Osteoblast (primary cell): ENCODE measurements around the gene OR51E1. TPM values are rescaled to one million over a fixed set of nuclear protein-coding genes. Genes with fewer than 3 reads are reported as not detected.

Source experiments
- DNase-seq: peaks from one replicate; pipeline ENCODE4 v3.0.0; 2011; ENCODE audit warnings: low spot score, mixed read lengths; ENCODE audit not compliant: insufficient read length; ENCODE audit errors: missing footprints
- H2AFZ ChIP-seq: 2 replicates; pipeline ENCODE4 v1.6.0; 2011; ENCODE audit warnings: mild to moderate bottlenecking, low read length
- H3K27ac ChIP-seq: 2 replicates; pipeline ENCODE4 v1.5.1; 2011; ENCODE audit warnings: mild to moderate bottlenecking, low read depth, low read length, moderate library complexity
- H3K27me3 ChIP-seq: 2 replicates; pipeline ENCODE4 v1.6.0; 2012; ENCODE audit warnings: mild to moderate bottlenecking, control low read depth, inconsistent platforms, low read length, moderate library complexity; ENCODE audit not compliant: insufficient read depth
- H3K36me3 ChIP-seq: 2 replicates; pipeline ENCODE4 v1.5.1; 2011; ENCODE audit warnings: mild to moderate bottlenecking, low read length, control low read depth, moderate library complexity; ENCODE audit not compliant: insufficient read depth
- H3K4me1 ChIP-seq: 2 replicates; pipeline ENCODE4 v1.5.1; 2011; ENCODE audit warnings: mild to moderate bottlenecking, low read length, control low read depth, moderate library complexity; ENCODE audit not compliant: insufficient read depth
- H3K4me2 ChIP-seq: 2 replicates; pipeline ENCODE4 v1.6.0; 2011; ENCODE audit warnings: mild to moderate bottlenecking, low read length; ENCODE audit not compliant: insufficient read depth
- H3K4me3 ChIP-seq: fragments of 200-600 bp; sonication (generic); 3 replicates; pipeline ENCODE4 v1.5.1; 2012; ENCODE audit warnings: mild to moderate bottlenecking, low read length, inconsistent platforms; ENCODE audit not compliant: insufficient read depth
- H3K79me2 ChIP-seq: 2 replicates; pipeline ENCODE4 v1.6.0; 2012; ENCODE audit warnings: mild to moderate bottlenecking, low read length, control low read depth, inconsistent platforms; ENCODE audit not compliant: insufficient read depth
- H3K9me3 ChIP-seq: 2 replicates; pipeline ENCODE4 v1.5.1; 2011; ENCODE audit warnings: low read depth, low read length, control low read depth
- H4K20me1 ChIP-seq: 2 replicates; pipeline ENCODE4 v1.6.0; 2012; ENCODE audit warnings: mild to moderate bottlenecking, low read length, control low read depth; ENCODE audit not compliant: insufficient read depth
- total RNA-seq: library from RNA; depleted of rRNA; stranded (reverse); fragments of >200 nt; gene quantifications from 2 replicates; pipeline ENCODE4 v1.2.3, GENCODE V29; 2012
- TF ChIP-seq, protein P1 (sequence below): IDR thresholded peaks from 2 replicates; pipeline ENCODE4 v1.5.1; 2011; ENCODE audit warnings: mild to moderate bottlenecking, low read depth, low read length, moderate library complexity; ENCODE audit errors: extremely low read depth

Gene OR51E1
- total RNA-seq, 1 donor, result not detected

DNA sequence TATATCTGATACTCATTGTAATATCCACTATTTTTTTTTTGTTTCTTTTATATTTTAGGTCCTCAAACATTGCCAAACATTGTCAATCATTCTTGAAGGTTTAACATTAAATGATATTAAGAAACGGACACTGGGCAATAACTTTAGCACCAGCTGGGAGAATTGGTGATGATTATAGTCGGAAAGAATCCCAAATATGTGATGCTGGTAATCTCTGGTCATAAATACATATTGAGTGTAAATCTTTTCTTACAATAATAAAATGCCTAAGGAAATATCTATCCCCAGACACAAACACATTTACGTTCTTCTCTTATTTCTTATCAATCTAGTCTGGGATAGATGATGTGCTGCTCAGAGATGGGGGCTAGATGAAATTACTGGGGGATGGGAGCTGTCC, 28.7 kb downstream of the OR51E1 start:
- H3K9me3 ChIP-seq, result no peaks in the 10 kb centered on the region
- H4K20me1 ChIP-seq, result no peaks in the 10 kb centered on the region
- H3K4me1 ChIP-seq, result no peaks in the 10 kb centered on the region
- H3K27me3 ChIP-seq, result no peaks in the 10 kb centered on the region
- no peak for DNase-seq
- no peak overlapping the region for H3K4me3 ChIP-seq
- H3K36me3 ChIP-seq, result no peaks in the 10 kb centered on the region
- TF ChIP-seq, protein P1, sequence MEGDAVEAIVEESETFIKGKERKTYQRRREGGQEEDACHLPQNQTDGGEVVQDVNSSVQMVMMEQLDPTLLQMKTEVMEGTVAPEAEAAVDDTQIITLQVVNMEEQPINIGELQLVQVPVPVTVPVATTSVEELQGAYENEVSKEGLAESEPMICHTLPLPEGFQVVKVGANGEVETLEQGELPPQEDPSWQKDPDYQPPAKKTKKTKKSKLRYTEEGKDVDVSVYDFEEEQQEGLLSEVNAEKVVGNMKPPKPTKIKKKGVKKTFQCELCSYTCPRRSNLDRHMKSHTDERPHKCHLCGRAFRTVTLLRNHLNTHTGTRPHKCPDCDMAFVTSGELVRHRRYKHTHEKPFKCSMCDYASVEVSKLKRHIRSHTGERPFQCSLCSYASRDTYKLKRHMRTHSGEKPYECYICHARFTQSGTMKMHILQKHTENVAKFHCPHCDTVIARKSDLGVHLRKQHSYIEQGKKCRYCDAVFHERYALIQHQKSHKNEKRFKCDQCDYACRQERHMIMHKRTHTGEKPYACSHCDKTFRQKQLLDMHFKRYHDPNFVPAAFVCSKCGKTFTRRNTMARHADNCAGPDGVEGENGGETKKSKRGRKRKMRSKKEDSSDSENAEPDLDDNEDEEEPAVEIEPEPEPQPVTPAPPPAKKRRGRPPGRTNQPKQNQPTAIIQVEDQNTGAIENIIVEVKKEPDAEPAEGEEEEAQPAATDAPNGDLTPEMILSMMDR, result no peak
- no peak overlapping the region for H3K27ac ChIP-seq
- H3K79me2 ChIP-seq, result no peaks in the 10 kb centered on the region
- H2AFZ ChIP-seq, result no peak overlapping the region
- H3K4me2 ChIP-seq, result no peak overlapping the region

DNA sequence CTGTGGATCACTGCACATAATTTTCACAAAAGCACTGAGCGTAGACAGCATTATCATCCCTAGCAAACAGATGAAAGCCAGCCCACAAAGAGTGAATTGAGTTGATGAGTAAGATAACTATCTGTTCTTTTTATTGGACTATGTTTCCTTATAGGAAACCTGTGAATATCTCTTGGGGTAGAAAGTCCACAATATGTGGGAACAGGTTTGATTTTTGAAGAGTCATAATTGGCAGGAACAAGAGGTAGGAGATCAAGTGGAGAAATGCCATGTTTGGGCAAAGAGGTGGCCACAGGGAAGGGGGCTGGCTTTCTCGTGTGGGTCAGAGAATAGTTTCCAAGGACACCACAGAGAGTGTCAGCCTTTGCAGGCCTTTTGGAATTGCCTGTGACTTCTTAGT, 30.0 kb downstream of the OR51E1 start:
- Histone ChIP-seq H3K4me2 (no peak overlapping the region), H3K4me3 (no peak overlapping the region), H3K36me3 (no peaks in the 10 kb centered on the region), H3K4me1 (no peaks in the 10 kb centered on the region), H3K27me3 (no peaks in the 10 kb centered on the region), H3K79me2 (no peaks in the 10 kb centered on the region), H2AFZ (no peak overlapping the region), H3K27ac (no peak overlapping the region), H3K9me3 (no peaks in the 10 kb centered on the region), H4K20me1 (no peaks in the 10 kb centered on the region)
- no peak for DNase-seq
- TF ChIP-seq, protein P1, result no peak

DNA sequence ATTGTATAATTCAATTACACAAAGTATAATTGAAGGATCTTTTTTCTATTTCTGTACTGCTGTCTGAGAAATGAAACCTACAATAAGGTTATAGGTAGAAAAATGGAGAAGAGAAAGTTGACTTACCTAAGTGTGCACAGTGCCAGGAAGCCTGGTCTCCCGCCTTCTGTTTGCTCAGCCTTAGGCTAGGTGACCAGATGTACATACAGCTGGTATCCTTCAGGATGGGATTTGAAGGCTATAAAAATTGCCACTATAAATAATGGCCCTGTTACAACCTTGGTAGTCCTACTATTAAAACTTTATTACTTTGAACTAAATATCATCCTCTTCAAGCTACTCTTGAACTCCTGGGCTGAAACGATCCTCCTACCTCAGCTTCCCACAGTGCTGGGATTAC, 34.2 kb downstream of the OR51E1 start:
- no peaks in the 10 kb centered on the region for H4K20me1 ChIP-seq
- no peaks in the 10 kb centered on the region for H3K36me3 ChIP-seq
- H2AFZ ChIP-seq, result no peak overlapping the region
- H3K4me3 ChIP-seq, result no peak overlapping the region
- no peak overlapping the region for H3K27ac ChIP-seq
- DNase-seq, result no peak
- H3K4me2 ChIP-seq, result no peak overlapping the region
- H3K9me3 ChIP-seq, result no peaks in the 10 kb centered on the region
- H3K79me2 ChIP-seq, result no peaks in the 10 kb centered on the region
- no peaks in the 10 kb centered on the region for H3K4me1 ChIP-seq
- no peaks in the 10 kb centered on the region for H3K27me3 ChIP-seq
- TF ChIP-seq, protein P1, result no peak

DNA sequence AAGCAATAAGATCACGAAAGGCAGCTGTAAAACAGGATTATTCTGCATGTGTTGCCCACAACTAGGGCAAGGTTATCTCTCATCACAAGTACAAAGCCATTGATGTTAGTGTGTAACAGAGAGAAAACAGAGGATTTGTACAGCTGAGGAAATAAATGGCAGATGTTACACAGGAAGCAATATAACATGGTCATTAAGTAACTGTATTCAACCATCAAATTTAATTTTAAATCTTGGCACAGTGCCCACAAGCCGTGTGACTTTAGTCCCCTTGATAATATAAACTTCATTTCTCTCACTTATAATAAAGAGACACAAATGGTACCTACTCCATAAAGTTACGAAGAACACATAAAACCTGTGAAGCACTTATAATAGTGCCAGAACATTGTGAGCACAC, 36.6 kb downstream of the OR51E1 start:
- H4K20me1 ChIP-seq, result no peaks in the 10 kb centered on the region
- no peaks in the 10 kb centered on the region for H3K79me2 ChIP-seq
- H3K4me2 ChIP-seq, result no peak overlapping the region
- no peaks in the 10 kb centered on the region for H3K4me1 ChIP-seq
- no peaks in the 10 kb centered on the region for H3K36me3 ChIP-seq
- no peak overlapping the region for H3K27ac ChIP-seq
- no peaks in the 10 kb centered on the region for H3K27me3 ChIP-seq
- no peaks in the 10 kb centered on the region for H3K9me3 ChIP-seq
- TF ChIP-seq, protein P1, result no peak
- H2AFZ ChIP-seq, result no peak overlapping the region
- no peak for DNase-seq
- H3K4me3 ChIP-seq, result no peak overlapping the region
